ENCODE results near the gene TCEAL8. TPM values are rescaled to one million over a fixed set of nuclear protein-coding genes. Genes with fewer than 3 reads are reported as not detected.

The TCEAL8 gene
- total RNA-seq, 2 experiments from 2014 or later: 26.8 to 32.6 TPM

GRCh38 chrX:103210056-103210455, 44.9 kb downstream of the TCEAL8 start:
- Histone ChIP-seq H3K36me3 (ENCODE audit: insufficient read depth, low read length) (no peaks in the 10 kb centered on the region), H2AFZ (ENCODE audit: low read length) (no peak overlapping the region), H3K4me1 (ENCODE audit: insufficient read depth, low read length, poor library complexity, severe bottlenecking) (no peaks in the 10 kb centered on the region), H3K4me2 (ENCODE audit: low read length) (no peak overlapping the region), H3K9me2 (ENCODE audit: insufficient read depth, low read length) (no peaks in the 10 kb centered on the region), H3K27ac (ENCODE audit: low read depth, low read length, poor library complexity, severe bottlenecking) (no peak overlapping the region), H3K79me2 (ENCODE audit: insufficient read depth, low read depth, low read length) (no peaks in the 10 kb centered on the region), H3K9me3 (ENCODE audit: low read length) (no peaks in the 10 kb centered on the region), H4K20me1 (ENCODE audit: insufficient read depth, low read length) (no peaks in the 10 kb centered on the region), H3K4me3 (ENCODE audit: low read depth, low read length, poor library complexity, severe bottlenecking) (no peak overlapping the region)
- TF ChIP-seq EZH2phosphoT487 (IDR thresholded peaks at IDR 0.05; ENCODE audit: borderline replicate concordance, low read depth, low read length) (no peak), CTCF (conservative IDR thresholded peaks at IDR 0.05; ENCODE audit: low read length) (no peak)
- BruUV-seq (replicated peaks): no TSS peak
- CTCF ChIA-PET (ENCODE audit: unreplicated experiment): no interaction called here
- DNase-seq (ENCODE audit: low spot score): no peak
- POLR2A ChIA-PET: no interaction called here
- intact Hi-C loops (cut with micrococcal nuclease; ENCODE audit: unreplicated experiment): loop anchor here (2.0 to 5.0 kb wide), 2 partner anchors 37 to 255 kb away; no protein-coding TSS in a partner anchor

Other genes with a start within 250 kb of the TCEAL8 start
- gene BEX1, start 191.0 kb downstream of the TCEAL8 start, total RNA-seq (2014; rRNA removed; shearing (Covaris generic)): not detected in 2 replicates
- gene BEX1, start 191.0 kb downstream of the TCEAL8 start, total RNA-seq (2022): not detected in 2 replicates
- gene NXF3, start 162.0 kb downstream of the TCEAL8 start, total RNA-seq (2014; rRNA removed; shearing (Covaris generic)): not detected in 2 replicates
- not detected in 2 replicates for gene NXF3, start 162.0 kb downstream of the TCEAL8 start, total RNA-seq (2022)
- not detected in 2 replicates for gene BEX4, start 40.0 kb downstream of the TCEAL8 start, total RNA-seq (2014; rRNA removed; shearing (Covaris generic))
- not detected in 2 replicates for gene BEX4, start 40.0 kb downstream of the TCEAL8 start, total RNA-seq (2022)
- not detected in 2 replicates for gene TCEAL5, start 21.6 kb upstream of the TCEAL8 start, total RNA-seq (2014; rRNA removed; shearing (Covaris generic))
- gene TCEAL5, start 21.6 kb upstream of the TCEAL8 start, total RNA-seq (2022): not detected in 2 replicates
- gene BEX2, start 55.8 kb upstream of the TCEAL8 start, total RNA-seq (2014; rRNA removed; shearing (Covaris generic)): 4.9 and 7.5 TPM in 2 replicates
- 4.4 and 5.7 TPM in 2 replicates for gene BEX2, start 55.8 kb upstream of the TCEAL8 start, total RNA-seq (2022)
- gene TCEAL7, start 75.1 kb upstream of the TCEAL8 start, total RNA-seq (2014; rRNA removed; shearing (Covaris generic)): not detected in 2 replicates
- gene TCEAL7, start 75.1 kb upstream of the TCEAL8 start, total RNA-seq (2022): not detected in 2 replicates
- 1.2 and 2.0 TPM in 2 replicates for gene TCEAL9, start 101.4 kb upstream of the TCEAL8 start, total RNA-seq (2014; rRNA removed; shearing (Covaris generic))
- not detected in 2 replicates for gene TCEAL9, start 101.4 kb upstream of the TCEAL8 start, total RNA-seq (2022)
- not detected in 2 replicates for gene BEX3, start 121.4 kb upstream of the TCEAL8 start, total RNA-seq (2014; rRNA removed; shearing (Covaris generic))
- not detected in 2 replicates for gene BEX3, start 121.4 kb upstream of the TCEAL8 start, total RNA-seq (2022)